ENCODE results near the gene SAMD11.
"Not testable (repeated sequence)": the region's sequence is repeated elsewhere in the genome, so short reads cannot be mapped to it uniquely, and the experiment has no call there.

The SAMD11 gene

GRCh38 chr1:943545-944340 is 20.0 kb downstream of the SAMD11 start:
- no peak for DNase-seq (ENCODE audit: low spot score)

- no peak for DNase-seq (ENCODE audit: low spot score)
Observed at GRCh38 chr1:944341-945325, 20.9 kb downstream of the SAMD11 start.

- no peak for DNase-seq (ENCODE audit: low spot score)
Observed at GRCh38 chr1:945688-946556, 22.2 kb downstream of the SAMD11 start.

GRCh38 chr1:946811-947210 is 23.1 kb downstream of the SAMD11 start:
- DNase-seq (ENCODE audit: low spot score) = not testable (repeated sequence)

GRCh38 chr1:947958-948357 is 24.2 kb downstream of the SAMD11 start:
- DNase-seq (ENCODE audit: low spot score) = no peak

GRCh38 chr1:950268-950667 is 26.5 kb downstream of the SAMD11 start:
- no peak for DNase-seq (ENCODE audit: low spot score)

GRCh38 chr1:950881-951280 is 27.2 kb downstream of the SAMD11 start:
- DNase-seq (ENCODE audit: low spot score) = no peak

- no peak for DNase-seq (ENCODE audit: low spot score)
Observed at GRCh38 chr1:951364-951763, 27.6 kb downstream of the SAMD11 start.

GRCh38 chr1:952201-952600 is 28.5 kb downstream of the SAMD11 start:
- DNase-seq (ENCODE audit: low spot score) = no peak

- no peak for DNase-seq (ENCODE audit: low spot score)
Observed at GRCh38 chr1:952603-953002, 28.9 kb downstream of the SAMD11 start.

GRCh38 chr1:953524-954320 is 30.0 kb downstream of the SAMD11 start:
- no peak for DNase-seq (ENCODE audit: low spot score)

GRCh38 chr1:954927-955326 is 31.2 kb downstream of the SAMD11 start:
- no peak for DNase-seq (ENCODE audit: low spot score)

GRCh38 chr1:955474-955873 is 31.8 kb downstream of the SAMD11 start:
- no peak for DNase-seq (ENCODE audit: low spot score)

- DNase-seq (ENCODE audit: low spot score) = no peak
Observed at GRCh38 chr1:956636-957035, 32.9 kb downstream of the SAMD11 start.

- peak; percentile 85 for DNase-seq (ENCODE audit: low spot score)
Observed at GRCh38 chr1:958823-959730, 35.4 kb downstream of the SAMD11 start, which contains the start of gene NOC2L. Gene NOC2L, minus strand, starts transcription at chr1:959256. Its CDS starts 16 bp downstream, at chr1:959240.

GRCh38 chr1:959731-960362 is 36.1 kb downstream of the SAMD11 start:
- DNase-seq (ENCODE audit: low spot score) = no peak

- peak; percentile 45 for DNase-seq (ENCODE audit: low spot score)
Observed at GRCh38 chr1:960363-961131, 36.8 kb downstream of the SAMD11 start, which contains the start of gene KLHL17. Gene KLHL17, plus strand, starts transcription at chr1:960584. Its CDS starts 110 bp downstream, at chr1:960694.

GRCh38 chr1:961132-961669 is 37.5 kb downstream of the SAMD11 start:
- no peak for DNase-seq (ENCODE audit: low spot score)
